Right atrium auricular region (tissue), 2 donors: ENCODE results near the gene LUZP4. TPM values are rescaled to one million over a fixed set of nuclear protein-coding genes. Genes with fewer than 3 reads are reported as not detected.
A peak's percentile ranks its signal among the peaks of the same experiment; 100 is the strongest.
"Not testable (repeated sequence)": the region's sequence is repeated elsewhere in the genome, so short reads cannot be mapped to it uniquely, and the experiment has no call there.

Source experiments
- DNase-seq: peaks from one replicate; pipeline ENCODE4 v3.0.0-alpha.2; 2019; ENCODE audit warnings: low spot score
- H3K27ac ChIP-seq, 2 donors: fragments of 200-600 bp; sonication (generic); 1 replicate in 1 of 2; 2 replicates in 1 of 2; pipeline ENCODE4 v1.5.1; 2016 to 2019
- H3K27me3 ChIP-seq, 2 donors: fragments of 200-600 bp; sonication (generic); one replicate each; pipeline versions ENCODE4 v1.5.1 to v1.6.0; 2017 to 2019
- H3K36me3 ChIP-seq: fragments of 200-600 bp; sonication (generic); one replicate; pipeline ENCODE4 v1.5.1; 2016
- H3K4me1 ChIP-seq, 2 donors: fragments of 200-600 bp; sonication (generic); one replicate each; pipeline versions ENCODE4 v1.5.1 to v1.6.0; 2017 to 2019
- H3K4me3 ChIP-seq, 2 donors: fragments of 200-600 bp; sonication (generic); 1 replicate in 1 of 2; 2 replicates in 1 of 2; pipeline ENCODE4 v1.5.1; 2017 to 2019; ENCODE audit warnings: mild to moderate bottlenecking in 1 of 2, moderate library complexity in 1 of 2
- H3K9me3 ChIP-seq, 2 donors: fragments of 200-600 bp; sonication (generic); one replicate each; pipeline ENCODE4 v1.5.1; 2019
- total RNA-seq, 2 donors: library from RNA; depleted of rRNA; stranded (reverse); fragments of >200 nt; gene quantifications; one replicate each; pipeline ENCODE4 v1.1.0, GENCODE V29; 2016
- TF ChIP-seq, protein P1 (sequence below), 2 donors: fragments of 200-600 bp; sonication (generic); IDR thresholded peaks; one replicate each; pipeline ENCODE4 v1.5.1; 2019; ENCODE audit warnings: antibody characterized with exemption in 2 of 2

Gene LUZP4
- total RNA-seq, 2 donors from 2014 or later: not detected

DNA sequence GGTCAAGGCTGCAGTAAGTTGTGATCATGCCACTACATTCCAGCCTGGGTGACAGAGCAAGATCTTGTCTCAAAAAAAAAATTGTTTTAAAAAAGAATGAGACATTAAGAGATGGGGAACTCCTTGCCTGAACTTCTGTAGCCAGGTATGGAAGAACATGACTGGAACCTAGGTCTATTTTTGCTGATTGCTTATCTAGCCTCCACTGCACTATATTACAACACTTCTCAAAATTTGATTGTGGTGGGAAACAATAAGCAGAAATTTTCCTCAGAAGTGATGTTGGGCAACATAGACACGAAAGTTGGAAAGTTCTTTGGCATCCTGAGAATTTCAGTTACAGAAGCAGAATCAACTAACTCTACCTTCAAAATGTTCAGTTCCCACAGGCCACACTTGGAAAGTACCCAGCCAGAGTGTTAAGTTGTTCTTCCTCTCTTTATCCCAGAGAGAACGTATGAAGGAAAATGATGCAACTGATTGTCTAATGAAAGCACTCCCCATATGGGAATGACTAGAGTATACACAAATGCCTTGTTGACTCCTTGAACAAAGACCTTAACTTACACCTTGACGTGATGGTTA lies 50.0 kb downstream of the LUZP4 start:
- Histone ChIP-seq H3K27ac (no peak overlapping the region), H3K4me3 (no peak overlapping the region), H3K36me3 (no peaks in the 10 kb centered on the region), H3K4me1 (peaks cover 0 to 2% of the 10 kb centered on the region in 2 donors), H3K9me3 (no peaks in the 10 kb centered on the region), H3K27me3 (no peaks in the 10 kb centered on the region)
- TF ChIP-seq, protein P1, sequence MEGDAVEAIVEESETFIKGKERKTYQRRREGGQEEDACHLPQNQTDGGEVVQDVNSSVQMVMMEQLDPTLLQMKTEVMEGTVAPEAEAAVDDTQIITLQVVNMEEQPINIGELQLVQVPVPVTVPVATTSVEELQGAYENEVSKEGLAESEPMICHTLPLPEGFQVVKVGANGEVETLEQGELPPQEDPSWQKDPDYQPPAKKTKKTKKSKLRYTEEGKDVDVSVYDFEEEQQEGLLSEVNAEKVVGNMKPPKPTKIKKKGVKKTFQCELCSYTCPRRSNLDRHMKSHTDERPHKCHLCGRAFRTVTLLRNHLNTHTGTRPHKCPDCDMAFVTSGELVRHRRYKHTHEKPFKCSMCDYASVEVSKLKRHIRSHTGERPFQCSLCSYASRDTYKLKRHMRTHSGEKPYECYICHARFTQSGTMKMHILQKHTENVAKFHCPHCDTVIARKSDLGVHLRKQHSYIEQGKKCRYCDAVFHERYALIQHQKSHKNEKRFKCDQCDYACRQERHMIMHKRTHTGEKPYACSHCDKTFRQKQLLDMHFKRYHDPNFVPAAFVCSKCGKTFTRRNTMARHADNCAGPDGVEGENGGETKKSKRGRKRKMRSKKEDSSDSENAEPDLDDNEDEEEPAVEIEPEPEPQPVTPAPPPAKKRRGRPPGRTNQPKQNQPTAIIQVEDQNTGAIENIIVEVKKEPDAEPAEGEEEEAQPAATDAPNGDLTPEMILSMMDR (IDR thresholded peaks at IDR 0.05): no peak
- DNase-seq: no peak

DNA sequence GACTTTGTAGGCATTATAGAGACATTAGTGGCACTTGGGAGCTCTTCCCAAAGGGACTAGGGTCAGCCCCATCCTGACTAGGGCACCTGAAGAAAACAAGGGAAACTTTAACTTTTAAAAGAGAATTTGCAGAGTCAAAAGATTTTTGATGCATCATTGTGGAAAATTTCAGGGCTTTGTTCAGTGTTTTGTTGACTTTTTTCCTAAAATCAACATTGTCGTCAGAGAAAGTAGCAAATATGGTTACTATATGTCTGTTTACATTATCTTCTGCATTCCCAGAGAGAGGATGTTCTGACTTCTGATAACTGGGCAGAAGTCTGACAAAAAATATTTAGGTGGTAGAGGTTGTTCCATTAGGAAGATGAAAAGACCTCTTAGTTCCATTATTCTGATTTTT lies 51.9 kb downstream of the LUZP4 start:
- TF ChIP-seq, protein P1 (IDR thresholded peaks at IDR 0.05): no peak
- peaks cover 0 to 16% of the 10 kb centered on the region in 2 donors for H3K4me1 ChIP-seq
- H3K27me3 ChIP-seq: no peaks in the 10 kb centered on the region
- H3K9me3 ChIP-seq: no peaks in the 10 kb centered on the region
- no peak for DNase-seq
- H3K4me3 ChIP-seq: no peak overlapping the region
- no peaks in the 10 kb centered on the region for H3K36me3 ChIP-seq
- H3K27ac ChIP-seq: no peak overlapping the region

DNA sequence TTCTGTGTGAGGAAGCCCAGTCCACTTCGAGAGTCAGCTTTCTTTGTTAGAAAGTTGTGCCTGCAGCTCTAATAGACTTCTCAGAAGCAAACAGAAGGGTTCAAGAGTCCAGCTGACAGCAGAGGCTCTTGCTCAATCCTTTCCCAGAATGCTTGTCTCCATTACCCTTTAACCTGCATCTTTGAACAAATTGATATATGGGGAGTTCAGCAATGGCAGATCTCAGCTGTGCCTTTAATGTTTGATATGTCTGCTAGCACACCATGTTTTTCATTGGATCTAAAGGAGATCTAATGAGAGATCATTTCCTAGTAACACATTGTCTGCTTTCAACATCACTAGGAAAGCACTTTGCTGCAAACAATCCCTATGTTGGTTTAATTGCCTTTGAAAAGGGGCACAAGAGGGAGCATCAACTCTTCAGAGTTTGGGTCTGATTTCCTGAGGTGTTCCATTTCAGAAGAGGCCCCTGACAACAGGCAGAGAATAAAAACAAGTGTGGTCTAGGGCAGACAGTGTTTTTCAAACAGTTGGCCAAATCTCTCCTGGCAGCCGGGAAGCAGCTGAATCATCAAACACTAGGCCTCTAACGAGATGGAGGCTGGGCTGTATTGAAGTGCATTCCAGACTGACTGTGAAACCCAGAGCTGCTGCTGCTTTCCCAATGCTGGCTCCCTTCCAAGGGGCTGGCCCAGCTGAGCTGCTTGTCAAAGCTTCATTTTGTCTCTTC lies 55.5 kb downstream of the LUZP4 start:
- Histone ChIP-seq H3K9me3 (no peaks in the 10 kb centered on the region), H3K4me3 (no peak overlapping the region), H3K4me1 (peaks cover 0 to 16% of the 10 kb centered on the region in 2 donors), H3K27me3 (no peaks in the 10 kb centered on the region), H3K27ac (peak overlapping the region; percentile 23 to 72), H3K36me3 (no peaks in the 10 kb centered on the region)
- TF ChIP-seq, protein P1 (IDR thresholded peaks at IDR 0.05): no peak
- peak; percentile 93 for DNase-seq

DNA sequence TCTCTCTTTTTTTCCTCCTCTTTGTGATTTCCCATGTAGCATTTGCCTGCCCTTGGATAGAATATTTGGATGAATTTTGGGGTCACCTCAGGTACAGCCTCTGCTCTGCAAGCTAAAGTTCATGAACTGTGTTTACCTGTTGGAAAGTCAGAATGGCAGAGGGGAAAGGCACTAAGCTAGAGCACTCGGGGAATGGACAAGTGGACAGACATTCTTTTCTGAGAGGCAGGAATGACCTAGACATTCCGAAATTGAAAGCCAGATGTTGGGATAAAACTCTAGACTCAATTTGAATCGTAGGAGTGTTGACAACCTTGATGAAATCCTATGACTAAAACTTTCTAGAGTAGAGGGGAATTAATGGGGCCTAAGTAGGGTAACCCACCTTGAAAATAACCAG lies 56.1 kb downstream of the LUZP4 start:
- peaks cover 0 to 16% of the 10 kb centered on the region in 2 donors for H3K4me1 ChIP-seq
- H3K4me3 ChIP-seq: no peak overlapping the region
- DNase-seq: no peak
- no peaks in the 10 kb centered on the region for H3K36me3 ChIP-seq
- peak overlapping the region; percentile 23 to 72 for H3K27ac ChIP-seq
- H3K27me3 ChIP-seq: no peaks in the 10 kb centered on the region
- no peaks in the 10 kb centered on the region for H3K9me3 ChIP-seq
- TF ChIP-seq, protein P1 (IDR thresholded peaks at IDR 0.05): no peak

GRCh38 chrX:115346738-115347137 lies 57.2 kb downstream of the LUZP4 start:
- H3K36me3 ChIP-seq, H3K9me3 ChIP-seq: not testable (repeated sequence)
- peaks cover 0 to 16% of the 10 kb centered on the region in 2 donors for H3K4me1 ChIP-seq

DNA sequence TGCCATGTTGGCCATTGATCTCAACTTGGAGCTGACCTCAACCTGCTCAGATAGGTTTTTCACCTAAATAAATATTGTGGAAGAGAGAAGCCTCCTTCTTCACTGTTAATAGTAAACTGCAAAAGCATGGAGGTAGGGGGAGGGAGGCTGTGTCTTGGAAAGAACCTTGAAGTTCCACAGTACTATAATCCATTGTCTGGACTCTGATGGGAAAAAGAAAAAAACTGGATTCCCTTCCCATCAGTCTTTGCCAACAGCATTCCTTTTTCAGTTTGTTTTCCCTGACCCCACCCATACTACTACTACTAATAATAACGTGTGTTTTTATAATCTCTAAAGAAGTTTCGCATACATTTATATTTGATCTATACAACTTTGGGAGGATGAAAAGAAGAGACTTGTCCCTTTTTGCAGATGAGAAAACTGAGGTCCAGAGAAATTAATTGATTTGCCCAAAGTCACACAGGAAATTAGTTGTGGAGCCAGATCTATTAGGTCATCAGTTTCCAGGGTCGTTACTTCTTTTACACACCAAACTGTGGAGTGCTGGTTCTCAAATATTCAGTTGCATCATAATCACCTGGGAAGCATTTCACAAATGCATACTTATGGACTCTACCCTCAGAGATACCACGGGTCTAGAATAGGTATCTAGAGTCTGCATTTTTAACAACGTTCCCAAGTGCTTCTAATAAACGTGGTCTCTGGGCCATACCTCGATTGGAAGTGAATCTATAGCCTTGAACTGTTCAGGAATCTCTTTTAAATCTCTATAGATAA lies 59.1 kb downstream of the LUZP4 start:
- peaks cover 0 to 16% of the 10 kb centered on the region in 2 donors for H3K4me1 ChIP-seq
- H3K27ac ChIP-seq: no peak overlapping the region
- no peak overlapping the region for H3K4me3 ChIP-seq
- no peak for DNase-seq
- TF ChIP-seq, protein P1 (IDR thresholded peaks at IDR 0.05): no peak
- no peaks in the 10 kb centered on the region for H3K9me3 ChIP-seq
- H3K27me3 ChIP-seq: no peaks in the 10 kb centered on the region
- no peaks in the 10 kb centered on the region for H3K36me3 ChIP-seq

More at GRCh38 chrX:115346738-115347137, 57.2 kb downstream of the LUZP4 start:
- H3K27me3 ChIP-seq, H3K4me3 ChIP-seq, DNase-seq, H3K27ac ChIP-seq: not testable (repeated sequence)
